ENCODE measurements around the gene MAGI2.

Gene MAGI2

DNA sequence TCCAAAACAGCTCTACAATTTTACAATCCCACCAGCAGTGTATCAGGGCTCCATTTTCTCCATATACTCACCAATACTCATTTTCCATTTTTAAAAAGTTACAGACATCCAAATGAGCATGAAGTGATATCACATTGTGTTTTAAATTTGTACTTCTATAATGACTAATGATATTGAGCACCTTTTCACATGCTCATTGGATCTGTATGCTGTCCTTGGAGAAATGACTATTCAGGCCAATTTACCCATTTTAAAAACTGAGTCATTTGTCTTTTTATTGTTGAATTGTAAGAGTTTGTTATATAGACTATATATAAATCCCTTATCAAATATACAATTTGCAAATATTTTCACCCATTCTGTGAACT lies 162.0 kb downstream of the MAGI2 start:
- H3K9me3 ChIP-seq (ENCODE audit: control insufficient read depth in 2 of 2, low read length in 2 of 2) = no peaks in the 10 kb centered on the region
- no peaks in the 10 kb centered on the region for H3K4me1 ChIP-seq (ENCODE audit: control insufficient read depth, insufficient read depth, low read length)
- H3K36me3 ChIP-seq (ENCODE audit: control insufficient read depth in 2 of 2, insufficient read depth in 2 of 2, low read length in 2 of 2) = no peaks in the 10 kb centered on the region
- no peak overlapping the region for H3K4me3 ChIP-seq (ENCODE audit: low read length in 2 of 2)
- H3K9ac ChIP-seq (ENCODE audit: low read length in 2 of 2) = no peak overlapping the region
- no peak overlapping the region for H3K27ac ChIP-seq (ENCODE audit: low read length)
- no peaks in the 10 kb centered on the region for H3K27me3 ChIP-seq (ENCODE audit: control insufficient read depth in 1 of 2, insufficient read depth in 2 of 2, low read length in 2 of 2)

DNA sequence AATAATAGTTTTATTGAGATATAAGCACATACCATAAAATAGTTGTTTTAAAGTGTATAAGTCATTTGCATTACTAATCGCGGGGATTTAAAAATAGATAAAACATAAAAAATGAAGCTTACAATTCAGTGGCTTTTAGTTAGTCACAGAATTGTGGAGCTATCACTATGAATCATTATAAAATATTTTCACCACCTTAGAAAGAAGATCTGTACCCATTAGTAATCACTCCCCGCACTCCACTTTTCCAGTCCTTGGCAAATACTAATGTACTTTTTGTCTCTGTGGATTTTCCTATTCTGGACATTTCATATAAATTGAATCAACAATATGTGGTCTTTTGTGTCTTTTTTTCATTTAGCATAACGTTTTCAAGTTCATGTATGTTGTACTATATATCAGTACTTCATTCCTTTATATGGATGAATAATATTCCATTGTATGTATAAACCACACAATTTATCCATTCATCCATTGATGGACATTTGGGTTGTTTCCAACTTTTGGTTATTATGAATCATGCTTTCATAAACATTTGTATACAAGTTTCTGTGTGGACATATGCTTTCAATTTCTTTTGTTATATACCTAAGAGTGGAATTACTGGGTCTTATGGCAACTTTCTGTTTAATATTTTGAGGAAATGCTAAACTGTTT lies 162.5 kb downstream of the MAGI2 start:
- Histone ChIP-seq H3K4me1 (ENCODE audit: control insufficient read depth, insufficient read depth, low read length) (no peaks in the 10 kb centered on the region), H3K9ac (ENCODE audit: low read length in 2 of 2) (no peak overlapping the region), H3K27ac (ENCODE audit: low read length) (no peak overlapping the region), H3K4me3 (ENCODE audit: low read length in 2 of 2) (no peak overlapping the region), H3K9me3 (ENCODE audit: control insufficient read depth in 2 of 2, low read length in 2 of 2) (no peaks in the 10 kb centered on the region), H3K27me3 (ENCODE audit: control insufficient read depth in 1 of 2, insufficient read depth in 2 of 2, low read length in 2 of 2) (no peaks in the 10 kb centered on the region), H3K36me3 (ENCODE audit: control insufficient read depth in 2 of 2, insufficient read depth in 2 of 2, low read length in 2 of 2) (no peaks in the 10 kb centered on the region)

DNA sequence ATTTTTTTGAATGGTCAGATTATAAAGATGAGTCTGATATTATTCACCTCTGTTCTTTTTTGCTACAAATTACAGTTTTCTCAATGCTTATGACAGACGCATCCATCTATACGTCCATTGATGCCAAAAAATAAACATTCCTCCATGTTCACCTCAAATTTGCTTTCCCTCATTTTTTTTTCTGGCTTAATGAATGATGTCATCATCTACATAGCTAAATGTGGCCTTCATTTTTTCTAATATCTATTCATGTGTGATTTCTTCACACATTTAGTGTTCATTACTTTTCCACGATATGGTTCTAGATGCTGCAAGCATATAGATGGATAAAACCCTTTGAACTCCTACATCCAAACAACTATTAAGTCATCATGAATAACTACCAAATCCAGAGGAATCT lies 163.1 kb downstream of the MAGI2 start:
- no peak overlapping the region for H3K9ac ChIP-seq (ENCODE audit: low read length in 2 of 2)
- H3K27me3 ChIP-seq (ENCODE audit: control insufficient read depth in 1 of 2, insufficient read depth in 2 of 2, low read length in 2 of 2) = no peaks in the 10 kb centered on the region
- no peak overlapping the region for H3K4me3 ChIP-seq (ENCODE audit: low read length in 2 of 2)
- H3K9me3 ChIP-seq (ENCODE audit: control insufficient read depth in 2 of 2, low read length in 2 of 2) = no peaks in the 10 kb centered on the region
- no peak overlapping the region for H3K27ac ChIP-seq (ENCODE audit: low read length)
- no peaks in the 10 kb centered on the region for H3K36me3 ChIP-seq (ENCODE audit: control insufficient read depth in 2 of 2, insufficient read depth in 2 of 2, low read length in 2 of 2)
- H3K4me1 ChIP-seq (ENCODE audit: control insufficient read depth, insufficient read depth, low read length) = no peaks in the 10 kb centered on the region

DNA sequence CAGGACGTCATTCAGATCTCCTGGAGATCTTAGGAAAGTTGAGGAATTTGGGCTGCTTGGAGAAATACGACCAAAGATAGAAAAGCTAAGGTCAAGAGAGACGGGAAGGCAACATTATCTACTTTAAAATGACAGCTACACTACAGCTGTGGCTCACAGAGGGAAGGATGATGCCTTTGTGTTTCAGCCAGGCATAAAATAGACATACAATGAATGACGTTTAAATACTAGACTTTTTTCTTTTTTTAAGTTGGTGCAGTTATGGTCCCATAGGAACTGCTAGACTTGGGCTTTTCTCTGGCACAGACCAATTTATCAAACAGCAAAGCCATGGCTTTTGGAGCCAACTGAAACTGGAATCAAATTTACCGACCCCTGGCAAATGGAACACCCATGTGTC lies 164.8 kb downstream of the MAGI2 start:
- H3K27ac ChIP-seq (ENCODE audit: low read length) = no peak overlapping the region
- H3K4me3 ChIP-seq (ENCODE audit: low read length in 2 of 2) = no peak overlapping the region
- no peaks in the 10 kb centered on the region for H3K27me3 ChIP-seq (ENCODE audit: control insufficient read depth in 1 of 2, insufficient read depth in 2 of 2, low read length in 2 of 2)
- H3K9me3 ChIP-seq (ENCODE audit: control insufficient read depth in 2 of 2, low read length in 2 of 2) = no peaks in the 10 kb centered on the region
- H3K9ac ChIP-seq (ENCODE audit: low read length in 2 of 2) = no peak overlapping the region
- no peaks in the 10 kb centered on the region for H3K4me1 ChIP-seq (ENCODE audit: control insufficient read depth, insufficient read depth, low read length)
- H3K36me3 ChIP-seq (ENCODE audit: control insufficient read depth in 2 of 2, insufficient read depth in 2 of 2, low read length in 2 of 2) = no peaks in the 10 kb centered on the region

DNA sequence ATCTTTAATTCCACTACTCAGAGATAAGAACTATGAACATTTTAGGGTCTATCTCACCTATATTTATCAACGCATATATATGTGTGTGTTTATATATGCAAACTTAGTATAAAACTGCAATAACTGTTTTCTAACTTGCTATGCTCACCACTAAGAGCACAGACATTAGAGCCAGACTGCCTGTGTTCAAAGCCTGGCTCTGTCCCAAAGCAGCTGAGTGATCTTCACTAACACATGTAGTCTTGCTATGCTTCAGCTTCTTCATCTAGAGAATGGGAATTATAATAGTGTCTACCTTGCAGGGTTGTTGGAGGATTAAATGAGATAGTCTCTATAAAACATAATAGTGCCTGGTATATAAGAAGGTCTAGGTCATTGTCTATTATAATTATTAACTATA lies 165.5 kb downstream of the MAGI2 start:
- no peaks in the 10 kb centered on the region for H3K4me1 ChIP-seq (ENCODE audit: control insufficient read depth, insufficient read depth, low read length)
- H3K36me3 ChIP-seq (ENCODE audit: control insufficient read depth in 2 of 2, insufficient read depth in 2 of 2, low read length in 2 of 2) = no peaks in the 10 kb centered on the region
- H3K27me3 ChIP-seq (ENCODE audit: control insufficient read depth in 1 of 2, insufficient read depth in 2 of 2, low read length in 2 of 2) = no peaks in the 10 kb centered on the region
- no peaks in the 10 kb centered on the region for H3K9me3 ChIP-seq (ENCODE audit: control insufficient read depth in 2 of 2, low read length in 2 of 2)
- no peak overlapping the region for H3K27ac ChIP-seq (ENCODE audit: low read length)
- H3K9ac ChIP-seq (ENCODE audit: low read length in 2 of 2) = no peak overlapping the region
- no peak overlapping the region for H3K4me3 ChIP-seq (ENCODE audit: low read length in 2 of 2)

DNA sequence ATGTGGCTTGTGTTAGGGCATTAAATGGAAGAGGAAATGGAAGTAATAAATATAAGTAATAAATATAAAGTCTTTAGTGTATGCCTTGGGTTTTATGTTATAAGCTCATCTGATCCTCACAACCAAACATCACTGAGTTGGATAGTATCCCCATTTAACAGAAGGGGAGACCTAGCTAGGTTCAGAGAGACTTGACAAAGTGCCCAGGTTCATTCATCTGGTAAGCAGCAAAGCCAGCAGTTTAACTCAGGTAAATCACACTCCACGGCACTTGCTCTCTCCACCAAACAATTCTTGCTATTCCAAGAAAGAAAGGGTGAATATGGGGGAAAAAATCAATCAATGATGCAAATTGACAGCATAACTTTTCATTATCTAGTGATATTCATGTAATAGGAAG lies 167.3 kb downstream of the MAGI2 start:
- no peaks in the 10 kb centered on the region for H3K36me3 ChIP-seq (ENCODE audit: control insufficient read depth in 2 of 2, insufficient read depth in 2 of 2, low read length in 2 of 2)
- H3K27me3 ChIP-seq (ENCODE audit: control insufficient read depth in 1 of 2, insufficient read depth in 2 of 2, low read length in 2 of 2) = no peaks in the 10 kb centered on the region
- H3K9ac ChIP-seq (ENCODE audit: low read length in 2 of 2) = no peak overlapping the region

DNA sequence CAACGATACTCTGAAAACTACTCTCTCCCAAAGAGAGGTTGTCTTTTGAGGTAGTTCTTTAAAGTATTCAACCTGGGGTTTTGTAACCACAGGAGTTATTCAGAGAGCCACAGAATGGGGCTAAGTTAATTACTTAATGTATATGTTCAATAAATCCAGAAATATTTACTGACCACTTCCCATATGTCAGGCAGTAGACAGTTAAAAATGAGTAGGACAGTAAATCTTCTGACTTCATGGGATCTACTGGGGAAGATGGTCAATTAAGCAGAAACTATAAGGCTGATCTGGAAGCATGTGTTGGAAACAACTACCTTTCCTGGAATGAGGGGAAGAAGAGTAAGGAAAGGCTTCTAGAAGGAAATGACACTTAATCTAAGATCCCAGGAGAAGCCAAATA lies 167.7 kb downstream of the MAGI2 start:
- Histone ChIP-seq H3K9ac (ENCODE audit: low read length in 2 of 2) (no peak overlapping the region), H3K36me3 (ENCODE audit: control insufficient read depth in 2 of 2, insufficient read depth in 2 of 2, low read length in 2 of 2) (no peaks in the 10 kb centered on the region), H3K4me1 (ENCODE audit: control insufficient read depth, insufficient read depth, low read length) (no peaks in the 10 kb centered on the region), H3K9me3 (ENCODE audit: control insufficient read depth in 2 of 2, low read length in 2 of 2) (no peaks in the 10 kb centered on the region), H3K27me3 (ENCODE audit: control insufficient read depth in 1 of 2, insufficient read depth in 2 of 2, low read length in 2 of 2) (no peaks in the 10 kb centered on the region), H3K27ac (ENCODE audit: low read length) (no peak overlapping the region), H3K4me3 (ENCODE audit: low read length in 2 of 2) (no peak overlapping the region)

More for the DNA sequence above, 167.3 kb downstream of the MAGI2 start:
- no peaks in the 10 kb centered on the region for H3K9me3 ChIP-seq (ENCODE audit: control insufficient read depth in 2 of 2, low read length in 2 of 2)
- H3K4me3 ChIP-seq (ENCODE audit: low read length in 2 of 2) = no peak overlapping the region
- H3K4me1 ChIP-seq (ENCODE audit: control insufficient read depth, insufficient read depth, low read length) = no peaks in the 10 kb centered on the region
- H3K27ac ChIP-seq (ENCODE audit: low read length) = no peak overlapping the region

DNA sequence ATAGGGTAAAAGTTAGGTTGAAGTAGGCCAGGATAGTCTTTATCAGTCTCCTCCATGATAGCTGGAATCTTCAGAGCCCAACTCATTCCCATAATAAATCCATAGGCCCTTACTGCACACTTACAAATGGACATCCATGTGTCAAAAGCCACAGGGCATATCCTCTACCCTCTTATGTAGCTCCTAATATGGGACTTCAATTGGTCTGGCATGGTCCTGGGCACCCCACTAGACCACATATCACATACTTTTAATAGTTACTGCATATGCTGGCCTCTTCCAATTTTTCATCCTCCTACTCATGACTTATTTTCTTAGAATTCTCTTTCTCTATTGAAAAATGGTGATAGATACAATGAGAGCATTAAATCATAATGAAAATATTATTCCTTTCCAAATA lies 169.3 kb downstream of the MAGI2 start:
- H3K27me3 ChIP-seq (ENCODE audit: control insufficient read depth in 1 of 2, insufficient read depth in 2 of 2, low read length in 2 of 2) = no peaks in the 10 kb centered on the region
- no peak overlapping the region for H3K9ac ChIP-seq (ENCODE audit: low read length in 2 of 2)
- no peak overlapping the region for H3K27ac ChIP-seq (ENCODE audit: low read length)
- no peaks in the 10 kb centered on the region for H3K4me1 ChIP-seq (ENCODE audit: control insufficient read depth, insufficient read depth, low read length)
- no peaks in the 10 kb centered on the region for H3K9me3 ChIP-seq (ENCODE audit: control insufficient read depth in 2 of 2, low read length in 2 of 2)
- no peaks in the 10 kb centered on the region for H3K36me3 ChIP-seq (ENCODE audit: control insufficient read depth in 2 of 2, insufficient read depth in 2 of 2, low read length in 2 of 2)
- H3K4me3 ChIP-seq (ENCODE audit: low read length in 2 of 2) = no peak overlapping the region

DNA sequence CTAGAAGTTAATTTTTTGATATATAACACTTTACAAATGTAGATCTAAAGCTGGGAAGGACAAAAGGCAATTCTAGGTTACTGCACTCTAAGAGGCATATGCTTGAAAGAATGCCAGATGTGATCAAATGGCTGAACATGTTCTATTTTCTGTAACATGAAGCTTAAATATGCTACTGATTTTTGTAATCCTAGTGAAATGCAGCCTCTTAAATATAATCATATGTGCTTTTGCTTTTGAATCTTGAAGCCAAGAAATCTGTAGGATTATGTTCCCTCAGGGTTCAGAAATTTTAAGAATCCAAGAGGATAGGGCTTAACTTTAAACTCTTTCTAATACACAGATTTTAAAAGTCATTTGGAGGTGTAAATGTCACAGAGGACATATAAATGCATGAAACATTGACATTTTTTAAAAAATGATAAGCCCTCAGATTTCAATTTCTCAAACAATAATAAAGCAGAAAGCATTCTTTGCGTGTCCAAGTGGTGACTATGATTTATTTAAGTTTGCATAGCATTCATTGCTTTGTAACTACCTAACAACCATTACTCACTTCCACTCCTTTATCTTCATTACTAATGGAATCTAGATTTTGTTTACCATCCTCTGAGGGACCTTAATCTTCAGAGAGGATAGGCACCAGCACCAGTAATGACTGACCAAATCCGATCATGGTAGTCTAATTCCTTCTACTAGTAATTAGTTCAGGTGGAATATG lies 170.4 kb downstream of the MAGI2 start:
- H3K27me3 ChIP-seq (ENCODE audit: control insufficient read depth in 1 of 2, insufficient read depth in 2 of 2, low read length in 2 of 2) = no peaks in the 10 kb centered on the region
- no peaks in the 10 kb centered on the region for H3K4me1 ChIP-seq (ENCODE audit: control insufficient read depth, insufficient read depth, low read length)
- H3K4me3 ChIP-seq (ENCODE audit: low read length in 2 of 2) = no peak overlapping the region
- H3K9ac ChIP-seq (ENCODE audit: low read length in 2 of 2) = no peak overlapping the region
- H3K36me3 ChIP-seq (ENCODE audit: control insufficient read depth in 2 of 2, insufficient read depth in 2 of 2, low read length in 2 of 2) = no peaks in the 10 kb centered on the region
- no peak overlapping the region for H3K27ac ChIP-seq (ENCODE audit: low read length)
- no peaks in the 10 kb centered on the region for H3K9me3 ChIP-seq (ENCODE audit: control insufficient read depth in 2 of 2, low read length in 2 of 2)

DNA sequence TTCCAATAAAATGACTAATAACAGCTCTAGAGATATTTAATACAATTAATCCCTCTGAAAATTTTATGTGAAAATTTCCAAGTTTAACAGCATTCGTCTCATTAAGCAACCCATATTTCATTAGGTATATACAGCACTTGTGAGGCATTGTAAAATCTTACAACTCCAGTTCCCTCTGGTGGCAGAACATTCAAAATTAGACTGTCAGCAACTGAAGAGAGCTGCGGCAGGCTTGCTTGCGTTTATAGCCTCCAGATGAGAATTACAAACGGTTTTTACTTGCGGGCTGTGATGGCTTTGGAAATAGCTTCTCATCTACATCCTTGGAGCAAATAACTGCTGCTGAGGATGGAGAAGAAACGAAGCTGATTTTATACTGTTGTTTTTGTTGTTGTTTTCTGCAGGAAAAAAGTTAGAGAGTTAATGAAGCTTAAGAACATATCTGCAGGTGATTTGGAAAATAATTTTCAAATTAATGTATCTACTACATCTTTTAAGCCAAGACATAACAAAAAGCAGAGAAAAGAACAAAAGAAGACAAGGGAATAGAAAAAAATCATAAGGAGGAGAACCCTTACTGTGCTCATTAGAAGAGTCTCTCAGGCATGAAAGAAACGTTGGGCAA lies 171.3 kb downstream of the MAGI2 start:
- H3K4me1 ChIP-seq (ENCODE audit: control insufficient read depth, insufficient read depth, low read length) = no peaks in the 10 kb centered on the region
- peak overlapping the region in 1 of 2 donors; percentile 25 for H3K9ac ChIP-seq (ENCODE audit: low read length in 2 of 2)
- no peaks in the 10 kb centered on the region for H3K9me3 ChIP-seq (ENCODE audit: control insufficient read depth in 2 of 2, low read length in 2 of 2)
- H3K36me3 ChIP-seq (ENCODE audit: control insufficient read depth in 2 of 2, insufficient read depth in 2 of 2, low read length in 2 of 2) = no peaks in the 10 kb centered on the region
- H3K4me3 ChIP-seq (ENCODE audit: low read length in 2 of 2) = peak overlapping the region; percentile 23 to 27
- H3K27me3 ChIP-seq (ENCODE audit: control insufficient read depth in 1 of 2, insufficient read depth in 2 of 2, low read length in 2 of 2) = no peaks in the 10 kb centered on the region
- H3K27ac ChIP-seq (ENCODE audit: low read length) = no peak overlapping the region

DNA sequence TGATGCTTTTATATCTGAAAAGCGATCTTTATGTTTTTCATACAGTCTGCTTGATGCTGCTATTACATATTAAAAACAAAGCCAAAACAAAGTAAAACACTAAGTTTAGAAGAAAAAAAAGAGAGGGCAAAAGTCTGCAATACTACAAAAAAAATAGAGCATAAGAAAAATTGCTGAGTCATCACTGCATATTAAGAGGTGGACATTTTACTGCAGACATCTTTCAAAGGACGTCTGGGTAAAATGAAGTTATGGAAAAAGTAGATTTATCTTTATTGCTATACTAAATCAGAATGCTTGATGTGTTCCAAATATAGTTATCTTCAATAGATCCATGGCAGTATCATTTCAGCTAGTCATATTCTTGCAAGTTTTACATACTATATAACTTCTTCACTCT lies 172.0 kb downstream of the MAGI2 start:
- no peak overlapping the region for H3K27ac ChIP-seq (ENCODE audit: low read length)
- H3K9me3 ChIP-seq (ENCODE audit: control insufficient read depth in 2 of 2, low read length in 2 of 2) = no peaks in the 10 kb centered on the region
- no peaks in the 10 kb centered on the region for H3K4me1 ChIP-seq (ENCODE audit: control insufficient read depth, insufficient read depth, low read length)
- H3K36me3 ChIP-seq (ENCODE audit: control insufficient read depth in 2 of 2, insufficient read depth in 2 of 2, low read length in 2 of 2) = no peaks in the 10 kb centered on the region
- no peak overlapping the region for H3K9ac ChIP-seq (ENCODE audit: low read length in 2 of 2)
- H3K27me3 ChIP-seq (ENCODE audit: control insufficient read depth in 1 of 2, insufficient read depth in 2 of 2, low read length in 2 of 2) = no peaks in the 10 kb centered on the region
- no peak overlapping the region for H3K4me3 ChIP-seq (ENCODE audit: low read length in 2 of 2)
